Measurements from ENCODE around the gene HECTD1. TPM values are rescaled to one million over a fixed set of nuclear protein-coding genes. Genes with fewer than 3 reads are reported as not detected.
"Not testable (repeated sequence)": the region's sequence is repeated elsewhere in the genome, so short reads cannot be mapped to it uniquely, and the experiment has no call there.

The HECTD1 gene
- total RNA-seq, 1 donor from 2014 or later = 258 TPM

DNA sequence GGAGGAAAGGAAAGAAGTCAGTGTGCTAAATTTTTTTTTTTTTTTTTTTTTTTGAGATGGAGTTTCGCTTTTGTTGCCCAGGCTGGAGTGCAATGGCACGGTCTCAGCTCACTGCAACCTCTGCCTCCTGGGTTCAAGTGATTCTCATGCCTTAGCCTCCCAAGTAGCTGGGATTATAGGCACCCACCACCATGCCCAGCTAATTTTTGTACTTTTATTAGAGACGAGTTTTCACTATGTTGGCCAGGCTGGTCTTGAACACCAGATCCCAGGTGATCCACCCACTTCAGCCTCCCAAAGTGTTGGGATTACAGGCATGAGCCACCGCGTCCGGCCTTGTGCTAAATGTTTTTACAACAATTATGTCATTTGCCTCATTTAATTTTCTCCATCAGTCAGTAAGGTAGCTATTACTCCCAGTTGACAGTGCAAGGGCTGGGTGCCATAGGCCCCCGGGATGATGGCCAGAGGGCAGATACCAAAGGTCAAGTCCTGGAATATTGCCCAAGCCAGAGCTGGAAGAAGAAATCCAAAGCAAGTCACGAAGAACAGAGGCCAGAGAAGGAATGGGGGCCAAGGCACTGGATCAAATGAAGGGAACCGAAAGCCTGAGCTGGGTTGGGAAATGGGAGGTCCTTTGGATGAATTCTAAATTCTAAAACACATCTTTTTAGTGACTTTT is 154.5 kb downstream of the HECTD1 start:
- not testable (repeated sequence) for DNase-seq (ENCODE audit: low read depth in 2 of 2)

DNA sequence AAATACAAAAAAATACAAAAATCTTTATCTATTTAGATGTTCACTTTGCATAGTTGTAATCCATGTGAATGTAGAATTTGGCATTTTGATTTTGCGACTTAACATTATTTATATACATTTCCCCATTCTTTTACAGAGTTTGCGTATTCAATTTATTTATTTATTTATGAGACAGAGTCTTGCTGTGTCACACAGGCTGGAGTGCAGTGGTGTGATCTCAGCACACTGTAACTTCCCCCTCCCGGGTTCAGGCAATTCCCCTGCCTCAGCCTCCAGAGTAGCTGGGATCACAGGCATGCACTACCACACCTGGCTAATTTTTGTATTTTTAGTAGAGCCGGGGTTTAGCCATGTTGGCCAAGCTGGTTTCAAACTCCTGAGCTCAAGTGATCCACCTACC is 156.1 kb downstream of the HECTD1 start:
- DNase-seq (ENCODE audit: low read depth in 2 of 2) = no peak

DNA sequence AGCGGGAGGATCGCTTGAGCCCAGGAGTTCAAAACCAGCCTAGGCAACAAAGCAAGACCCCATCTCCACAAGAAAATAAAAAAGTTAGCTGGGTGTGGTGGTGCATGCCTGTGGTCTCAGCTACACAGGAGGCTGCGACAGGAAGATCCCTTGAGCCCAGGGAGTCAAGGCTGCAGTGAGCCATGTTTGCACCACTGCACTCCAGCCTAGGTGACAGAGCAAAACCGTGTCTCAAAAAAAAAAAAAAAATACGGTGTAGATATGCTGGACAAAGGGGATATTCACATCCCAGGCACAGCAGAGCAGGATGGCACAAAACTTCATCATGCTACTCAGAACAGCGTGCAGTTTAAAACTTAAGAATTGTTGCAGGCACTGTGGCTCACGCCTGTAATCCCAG is 156.6 kb downstream of the HECTD1 start:
- DNase-seq (ENCODE audit: low read depth in 2 of 2) = no peak

Other genes with a start within 250 kb of the HECTD1 start
- 3.3 and 4.4 TPM in 2 replicates for gene AP4S1, start 182.1 kb downstream of the HECTD1 start, total RNA-seq
- 43.2 and 45.7 TPM in 2 replicates for gene STRN3, start 181.4 kb downstream of the HECTD1 start, total RNA-seq
- 28.8 and 29.0 TPM in 2 replicates for gene HEATR5A, start 212.8 kb upstream of the HECTD1 start, total RNA-seq
- gene DTD2, start 249.7 kb upstream of the HECTD1 start, total RNA-seq = 20.6 and 24.6 TPM in 2 replicates

Measured in dermis microvascular lymphatic vessel endothelial cell (primary cell).